AG09319 (cell line): Measurements from ENCODE around the gene RILP.

Experiments
- DNase-seq: peaks from one replicate; pipeline ENCODE4 v3.0.0-alpha.2; 2010; ENCODE audit warnings: low read depth; ENCODE audit errors: extremely low read depth
- TF ChIP-seq, protein P1 (sequence below): IDR thresholded peaks from 2 replicates; pipeline ENCODE4 v1.5.1; 2011; ENCODE audit warnings: low read depth, mild to moderate bottlenecking, inconsistent platforms, low read length, moderate library complexity

Gene RILP

DNA sequence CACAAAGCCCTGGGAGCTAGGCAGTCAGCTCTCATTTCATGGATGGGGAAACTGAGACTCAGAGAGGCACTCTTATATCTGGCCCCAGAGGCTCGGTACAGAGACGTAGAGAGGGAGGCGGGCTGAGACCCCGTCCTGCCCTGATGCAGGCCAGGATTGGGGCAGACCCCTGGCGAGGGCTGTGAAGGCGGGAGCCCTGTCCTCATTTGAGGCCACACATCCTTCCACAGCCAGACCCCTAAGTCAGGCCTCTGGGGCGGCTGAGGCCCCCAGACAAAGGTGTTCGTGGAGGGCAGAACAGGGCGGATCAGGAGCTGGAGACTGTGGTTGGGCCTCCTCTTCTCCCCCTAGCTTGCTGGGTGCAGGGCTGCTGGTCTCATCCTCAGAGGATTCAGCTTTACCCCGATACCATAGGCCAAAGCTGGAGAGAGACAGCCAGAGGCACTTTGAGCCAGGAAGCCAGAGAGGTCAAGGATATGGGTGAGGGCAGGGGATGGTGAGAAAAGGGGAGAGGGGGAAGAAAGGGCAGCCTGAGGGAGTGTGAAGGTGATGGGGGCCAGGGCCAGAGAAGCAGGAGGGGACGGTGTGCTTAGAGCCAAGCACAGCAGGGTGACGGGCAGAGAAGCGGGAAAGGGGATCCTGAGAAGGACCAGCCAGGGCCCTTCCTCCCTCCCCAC lies 3.3 kb downstream of the RILP start:
- no peak for DNase-seq

DNA sequence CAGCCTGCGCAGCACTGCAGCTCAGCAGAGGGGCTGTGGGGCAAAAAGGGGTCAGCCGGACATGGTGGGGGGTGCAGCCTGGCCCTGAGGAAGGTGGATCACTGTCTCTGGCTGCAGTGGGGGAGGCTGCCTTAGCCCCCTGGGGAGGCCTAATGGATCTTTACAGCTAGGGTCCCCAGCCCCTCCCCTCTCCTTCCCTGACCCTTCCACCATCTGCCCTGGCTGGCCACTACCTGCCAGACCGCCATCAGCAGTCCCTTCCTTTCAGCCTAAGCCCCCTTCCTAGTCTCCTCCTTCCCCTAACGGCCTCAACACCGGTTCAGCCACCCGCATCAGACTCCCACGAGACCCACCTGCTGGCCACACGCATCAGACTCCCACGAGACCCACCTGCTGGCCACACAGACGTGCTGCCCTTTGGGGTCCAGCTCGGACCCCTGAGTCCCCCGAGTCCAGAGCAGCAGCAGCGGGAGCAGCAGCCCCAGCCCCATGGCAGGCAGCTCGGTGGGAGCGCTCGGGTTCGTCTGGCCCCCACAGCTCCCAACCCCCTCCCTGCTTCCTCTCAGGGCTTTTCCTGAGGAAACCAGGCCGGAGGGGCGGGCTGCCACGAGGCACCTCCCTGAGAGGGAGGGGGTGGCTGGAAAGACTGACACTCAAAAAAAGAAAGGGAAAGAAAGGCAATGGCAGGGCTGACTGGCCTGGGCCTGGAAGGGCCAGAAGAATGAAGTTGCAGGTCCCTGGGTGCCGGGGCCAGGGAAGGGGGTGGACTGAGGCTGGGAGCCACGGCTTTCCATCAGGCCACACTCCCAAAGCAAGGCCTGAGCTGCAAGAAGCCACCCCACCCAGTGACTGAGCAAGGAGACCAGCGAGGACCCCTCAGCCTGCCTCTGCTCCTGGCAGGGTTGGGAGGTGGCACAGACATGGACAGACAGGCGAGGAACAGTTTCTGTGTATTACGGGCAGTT lies 4.2 kb downstream of the RILP start, which contains the start of gene SCARF1:
Gene SCARF1 (minus strand): TSS at position 526 of the 965 bp plus-strand sequence. CDS start 35 bp downstream, at position 491.
- DNase-seq = no peak
- TF ChIP-seq, protein P1, sequence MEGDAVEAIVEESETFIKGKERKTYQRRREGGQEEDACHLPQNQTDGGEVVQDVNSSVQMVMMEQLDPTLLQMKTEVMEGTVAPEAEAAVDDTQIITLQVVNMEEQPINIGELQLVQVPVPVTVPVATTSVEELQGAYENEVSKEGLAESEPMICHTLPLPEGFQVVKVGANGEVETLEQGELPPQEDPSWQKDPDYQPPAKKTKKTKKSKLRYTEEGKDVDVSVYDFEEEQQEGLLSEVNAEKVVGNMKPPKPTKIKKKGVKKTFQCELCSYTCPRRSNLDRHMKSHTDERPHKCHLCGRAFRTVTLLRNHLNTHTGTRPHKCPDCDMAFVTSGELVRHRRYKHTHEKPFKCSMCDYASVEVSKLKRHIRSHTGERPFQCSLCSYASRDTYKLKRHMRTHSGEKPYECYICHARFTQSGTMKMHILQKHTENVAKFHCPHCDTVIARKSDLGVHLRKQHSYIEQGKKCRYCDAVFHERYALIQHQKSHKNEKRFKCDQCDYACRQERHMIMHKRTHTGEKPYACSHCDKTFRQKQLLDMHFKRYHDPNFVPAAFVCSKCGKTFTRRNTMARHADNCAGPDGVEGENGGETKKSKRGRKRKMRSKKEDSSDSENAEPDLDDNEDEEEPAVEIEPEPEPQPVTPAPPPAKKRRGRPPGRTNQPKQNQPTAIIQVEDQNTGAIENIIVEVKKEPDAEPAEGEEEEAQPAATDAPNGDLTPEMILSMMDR = no peak

More for the DNA sequence above, 3.3 kb downstream of the RILP start:
- TF ChIP-seq, protein P1 = no peak

DNA sequence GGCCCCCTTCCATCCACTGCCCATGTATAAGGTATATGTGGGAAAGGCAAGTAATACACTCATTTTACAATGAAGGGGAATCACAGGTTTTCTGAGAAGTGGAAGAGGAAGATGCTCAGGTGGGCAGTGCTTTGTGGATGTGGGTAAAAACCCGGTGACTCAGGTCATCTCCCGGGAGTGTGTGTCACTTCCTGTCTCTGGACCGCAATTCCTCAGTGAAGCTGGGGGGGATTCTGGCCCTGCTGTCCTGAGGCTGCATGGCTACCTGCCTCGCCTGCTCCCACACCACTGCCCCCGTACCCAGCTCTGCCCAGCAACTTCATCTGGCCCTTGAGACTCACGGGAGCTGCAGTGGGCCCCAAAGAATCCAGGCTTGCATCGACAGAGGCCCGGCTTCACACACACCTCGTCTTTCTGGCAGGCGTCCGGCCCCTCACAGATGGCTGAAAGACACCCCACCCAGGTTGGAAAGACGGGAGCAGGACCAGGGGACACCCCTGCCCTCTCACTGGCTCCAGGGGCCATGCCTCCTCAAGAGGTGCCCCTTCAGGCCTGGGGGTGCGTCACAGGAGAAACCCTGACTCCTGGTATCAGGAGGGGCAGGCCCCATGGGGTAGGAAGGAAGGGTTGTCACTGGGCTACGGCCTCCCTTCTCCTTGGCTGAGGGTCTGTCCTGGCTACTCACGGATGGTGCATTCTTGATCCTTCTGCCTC lies 5.0 kb downstream of the RILP start:
- DNase-seq = no peak
- TF ChIP-seq, protein P1 = no peak

DNA sequence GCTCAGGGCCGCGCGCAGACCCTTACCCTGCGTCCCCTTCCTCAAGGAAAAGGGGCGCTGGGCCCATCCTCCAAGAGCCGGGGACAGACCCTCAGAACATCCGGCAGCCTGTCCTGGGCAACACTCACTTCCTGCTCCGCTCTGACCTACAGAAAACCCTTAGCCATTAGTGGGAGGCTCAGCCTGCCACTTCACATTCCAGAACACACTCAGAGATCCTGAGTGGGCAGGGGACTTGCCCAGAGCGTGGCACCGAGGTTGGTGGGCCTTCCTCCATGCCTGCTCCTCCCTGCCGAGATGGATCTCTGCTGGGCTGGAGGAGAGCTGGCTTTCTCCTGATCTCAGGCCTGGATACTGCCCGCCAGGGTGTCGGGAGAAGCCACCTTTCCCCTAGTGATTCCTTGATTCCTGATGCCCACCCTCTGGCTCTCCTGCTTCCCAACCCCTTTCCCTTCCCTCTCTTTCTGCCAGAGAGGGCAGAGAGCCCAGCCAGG lies 5.6 kb downstream of the RILP start:
- TF ChIP-seq, protein P1 = no peak
- no peak for DNase-seq

DNA sequence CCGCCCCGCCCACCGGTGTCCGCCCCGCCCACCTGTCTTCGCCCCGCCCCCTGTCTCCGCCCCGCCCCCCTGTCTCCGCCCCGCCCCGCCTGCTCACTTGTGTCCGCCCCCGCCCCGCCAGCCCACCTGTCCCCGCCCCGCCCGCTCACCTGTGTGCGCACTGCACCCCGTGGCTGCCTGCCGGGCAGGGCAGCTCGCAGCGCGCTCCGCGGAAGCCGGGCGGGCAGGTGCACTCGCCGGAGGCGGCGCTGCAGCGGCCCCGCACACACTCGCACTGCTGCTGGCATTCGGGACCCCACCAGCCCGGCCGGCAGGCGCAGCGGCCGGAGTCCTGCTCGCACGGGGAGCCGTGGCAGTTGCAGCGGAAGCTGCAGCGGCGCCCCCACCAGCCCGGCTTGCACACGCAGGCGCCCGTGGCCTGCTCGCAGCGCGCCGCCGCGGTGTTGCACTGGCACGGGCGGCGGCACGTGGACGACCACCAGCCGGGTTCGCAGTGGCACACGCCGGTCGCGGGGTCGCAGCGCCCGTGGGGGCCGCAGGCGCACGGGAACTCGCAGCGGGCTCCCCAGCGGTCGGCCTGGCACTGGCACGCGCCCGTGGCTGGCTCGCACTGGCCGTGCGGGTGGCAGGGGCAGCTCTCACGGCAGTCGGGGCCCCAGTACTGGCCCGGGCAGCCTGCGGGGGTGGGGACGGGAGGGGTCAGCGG lies 6.2 kb downstream of the RILP start:
- TF ChIP-seq, protein P1 = no peak
- DNase-seq = no peak

DNA sequence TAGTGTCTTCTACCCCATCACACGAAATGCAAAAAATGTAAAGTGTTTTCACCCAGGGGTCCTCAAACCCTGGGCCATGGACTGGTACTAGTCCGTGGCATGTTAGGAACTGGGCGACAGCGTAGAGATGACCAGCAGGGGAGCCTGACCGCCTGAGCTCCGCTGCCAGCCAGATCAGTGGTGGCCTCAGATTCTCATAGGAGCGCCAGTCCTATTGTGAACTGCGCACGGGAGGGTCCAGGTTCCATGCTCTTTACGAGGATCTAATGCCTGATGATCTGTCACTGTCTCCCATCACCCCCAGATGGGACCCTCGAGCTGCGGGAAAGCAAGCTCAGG lies 8.6 kb downstream of the RILP start:
- TF ChIP-seq, protein P1 = no peak
- DNase-seq = no peak
